GM10248 (cell line): ENCODE data around the gene LYL1.

Source experiments
- CTCF ChIA-PET: fragments of 300-600 bp; sonication (Branson Sonifier 250); formaldehyde crosslinking; extraction: SDS; loops from one replicate; lab custom pipeline; 2021; ENCODE audit warnings: antibody characterized with exemption; lab: Yijun Ruan, JAX
- POLR2A ChIA-PET: fragments of 350-650 bp; sonication (Branson Sonifier 250); formaldehyde crosslinking; extraction: SDS; loops from one replicate; lab custom pipeline; 2020; ENCODE audit warnings: antibody characterized with exemption; lab: Yijun Ruan, JAX
- DNase-seq: peaks from one replicate; pipeline ENCODE4 v3.0.0; 2012; ENCODE audit errors: extremely low spot score
- CTCF ChIP-seq: IDR thresholded peaks from 2 replicates; pipeline ENCODE4 v1.5.1; 2012; ENCODE audit warnings: mild to moderate bottlenecking, low read depth; ENCODE audit errors: extremely low read depth, missing control alignments, control extremely low read depth

LYL1 gene

DNA sequence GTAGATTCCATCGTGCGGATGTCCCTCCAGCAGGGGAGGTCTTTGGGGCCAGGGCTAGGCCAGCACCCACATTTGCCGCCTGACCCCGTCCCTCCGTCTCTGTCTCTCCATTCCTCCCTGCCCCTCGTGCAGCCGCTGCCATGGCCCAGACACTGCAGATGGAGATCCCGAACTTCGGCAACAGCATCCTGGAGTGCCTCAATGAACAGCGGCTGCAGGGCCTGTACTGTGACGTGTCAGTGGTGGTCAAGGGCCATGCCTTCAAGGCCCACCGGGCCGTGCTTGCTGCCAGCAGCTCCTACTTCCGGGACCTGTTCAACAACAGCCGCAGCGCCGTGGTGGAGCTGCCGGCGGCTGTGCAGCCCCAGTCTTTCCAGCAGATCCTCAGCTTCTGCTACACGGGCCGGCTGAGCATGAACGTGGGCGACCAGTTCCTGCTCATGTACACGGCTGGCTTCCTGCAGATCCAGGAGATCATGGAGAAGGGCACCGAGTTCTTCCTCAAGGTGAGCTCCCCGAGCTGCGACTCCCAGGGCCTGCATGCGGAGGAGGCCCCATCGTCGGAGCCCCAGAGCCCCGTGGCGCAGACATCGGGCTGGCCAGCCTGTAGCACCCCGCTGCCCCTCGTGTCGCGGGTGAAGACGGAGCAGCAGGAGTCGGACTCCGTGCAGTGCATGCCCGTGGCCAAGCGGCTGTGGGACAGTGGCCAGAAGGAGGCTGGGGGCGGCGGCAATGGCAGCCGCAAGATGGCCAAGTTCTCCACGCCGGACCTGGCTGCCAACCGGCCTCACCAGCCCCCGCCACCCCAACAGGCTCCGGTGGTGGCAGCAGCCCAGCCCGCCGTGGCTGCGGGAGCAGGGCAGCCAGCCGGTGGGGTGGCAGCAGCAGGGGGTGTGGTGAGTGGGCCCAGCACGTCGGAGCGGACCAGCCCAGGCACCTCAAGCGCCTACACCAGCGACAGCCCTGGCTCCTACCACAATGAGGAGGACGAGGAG is 32.7 kb upstream of the LYL1 start:
- no peak for DNase-seq
- TF ChIP-seq CTCF: no peak
- ChIA-PET CTCF (interaction anchor here (1.3 kb wide), 1 partner anchor 74 kb away, joined by 3 read pairs; no protein-coding TSS in a partner anchor), POLR2A (interaction anchor here (0.5 kb wide), 1 partner anchor 1383 kb away, joined by 4 read pairs; no protein-coding TSS in a partner anchor)

DNA sequence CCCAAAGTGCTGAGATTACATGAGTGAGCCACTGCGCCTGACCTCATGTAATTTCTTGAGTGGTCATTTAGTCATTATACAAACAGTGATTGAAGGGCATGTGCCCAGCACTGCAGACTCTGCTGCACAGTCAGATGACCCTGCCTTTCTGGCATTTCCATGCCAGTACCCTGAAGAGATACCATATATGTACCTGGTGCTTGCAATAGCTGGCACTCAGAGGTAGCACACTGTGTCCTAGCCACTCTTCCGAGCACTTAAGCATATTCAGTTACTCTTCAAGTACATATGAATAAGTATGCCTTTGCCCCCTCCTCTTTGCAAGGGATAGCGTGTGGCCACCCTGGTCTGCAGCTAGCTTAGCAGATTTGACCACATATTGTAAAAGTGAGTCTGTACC is 32.0 kb upstream of the LYL1 start:
- no peak for TF ChIP-seq CTCF
- DNase-seq: no peak
- ChIA-PET POLR2A (no interaction called here), CTCF (interaction anchor here (1.3 kb wide), 1 partner anchor 74 kb away, joined by 3 read pairs; no protein-coding TSS in a partner anchor)

DNA sequence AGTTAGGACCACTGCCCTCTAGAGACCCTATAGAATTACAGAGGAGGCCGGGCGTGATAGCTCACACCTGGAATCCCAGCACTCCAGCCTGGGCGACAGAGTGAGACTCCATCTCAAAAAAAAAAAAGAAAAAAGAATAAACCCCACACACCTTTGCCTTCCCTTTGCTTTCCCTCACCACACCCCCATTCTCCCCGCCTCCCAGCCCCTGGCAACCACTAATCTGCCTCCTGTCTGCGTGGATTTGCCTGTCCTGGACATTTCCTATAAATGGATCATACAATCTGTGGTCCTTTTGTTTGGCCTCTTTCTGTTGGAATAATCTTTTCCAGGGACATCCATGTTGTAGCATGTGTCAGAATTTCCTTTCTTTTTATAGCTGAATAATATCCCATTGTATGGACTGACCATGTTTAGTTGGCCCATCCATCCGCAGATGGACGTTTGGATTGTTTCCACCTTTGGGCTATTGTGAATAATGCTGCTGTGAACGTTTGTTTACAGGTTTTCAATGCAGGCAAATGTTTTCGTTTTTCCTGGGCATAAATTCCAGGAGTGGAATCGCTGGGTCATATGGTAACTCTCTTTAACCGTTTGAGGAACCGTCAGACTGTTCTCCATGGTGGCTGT is 30.7 kb upstream of the LYL1 start:
- CTCF ChIA-PET: interaction anchor here (2.7 kb wide), 1 partner anchor 168 kb away, joined by 10 read pairs; no protein-coding TSS in a partner anchor
- POLR2A ChIA-PET: no interaction called here
- TF ChIP-seq CTCF: no peak
- no peak for DNase-seq

GRCh38 chr19:13132471-13133180 is 30.0 kb upstream of the LYL1 start:
- CTCF ChIA-PET: interaction anchor here (1.1 to 2.7 kb wide), 4 partner anchors 12 to 167 kb away, joined by 3 to 10 read pairs (median 8); partner anchors contain the start of gene NACC1
- TF ChIP-seq CTCF: no peak
- POLR2A ChIA-PET: interaction anchor here (0.5 to 0.6 kb wide), 2 partner anchors 32 to 191 kb away, joined by 7 to 10 read pairs; no protein-coding TSS in a partner anchor
- no peak for DNase-seq

DNA sequence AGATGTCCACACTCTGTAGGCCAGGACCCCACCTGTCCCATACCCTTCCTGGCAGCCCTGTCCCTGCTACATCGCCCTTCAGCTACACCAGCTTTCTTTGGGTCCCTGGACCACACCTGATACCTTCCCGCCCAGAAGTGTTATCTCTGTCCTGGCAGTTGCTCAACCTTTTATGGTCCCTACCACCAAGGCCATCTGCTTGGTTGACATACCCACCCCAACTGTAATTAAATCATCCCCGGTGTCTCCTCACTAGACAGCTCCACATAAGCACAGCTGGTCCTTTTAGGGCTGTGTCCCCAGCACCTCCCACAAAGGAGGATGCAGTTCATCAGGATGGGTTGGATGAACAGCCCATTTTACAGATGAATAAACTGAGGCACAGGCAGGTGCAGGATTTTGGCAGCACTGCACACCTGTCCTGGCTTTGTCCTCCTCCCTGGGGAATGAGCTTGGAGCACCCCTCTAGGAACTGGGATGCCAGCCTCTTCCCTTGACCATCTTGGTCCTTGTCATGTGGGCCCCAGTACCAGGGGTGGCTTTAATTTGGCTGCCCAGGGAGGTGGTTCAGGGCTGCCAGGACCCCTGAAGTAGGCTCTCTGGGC is 28.3 kb upstream of the LYL1 start:
- POLR2A ChIA-PET: interaction anchor here (0.6 to 0.9 kb wide), 2 partner anchors 19 to 24 kb away, joined by 3 to 4 read pairs; partner anchors contain the start of genes IER2 and STX10
- CTCF ChIA-PET: interaction anchor here (1.0 to 2.7 kb wide), 6 partner anchors 10 to 165 kb away, joined by 3 to 10 read pairs (median 4); no protein-coding TSS in a partner anchor
- TF ChIP-seq CTCF: no peak
- no peak for DNase-seq
